GM20431 (cell line): ENCODE results near the gene SNAP25.

Experiments used
- in situ Hi-C: fragments of 300-500 bp; cut with MseI, MboI; formaldehyde crosslinking; loops from one replicate; pipeline ENCODE4 v1.15.0; 2020; ENCODE audit warnings: low sequenced_read_pairs; ENCODE audit not compliant: unreplicated experiment

SNAP25 gene

GRCh38 chr20:10324198-10324847 is 105.7 kb downstream of the SNAP25 start:
- in situ Hi-C loops = no loop called here

GRCh38 chr20:10328897-10329255 is 110.2 kb downstream of the SNAP25 start:
- in situ Hi-C loops = no loop called here

GRCh38 chr20:10329387-10330005 is 110.9 kb downstream of the SNAP25 start:
- in situ Hi-C loops = no loop called here

GRCh38 chr20:10330071-10330470 is 111.4 kb downstream of the SNAP25 start:
- in situ Hi-C loops = no loop called here

- in situ Hi-C loops = no loop called here
Measured at GRCh38 chr20:10332656-10333415, 114.2 kb downstream of the SNAP25 start.

- in situ Hi-C loops = no loop called here
Measured at GRCh38 chr20:10336959-10337729, 118.5 kb downstream of the SNAP25 start.

- in situ Hi-C loops = no loop called here
Measured at GRCh38 chr20:10338426-10339180, 120.0 kb downstream of the SNAP25 start.

GRCh38 chr20:10339609-10340008 is 121.0 kb downstream of the SNAP25 start:
- in situ Hi-C loops = no loop called here

GRCh38 chr20:10342152-10342551 is 123.5 kb downstream of the SNAP25 start:
- in situ Hi-C loops = no loop called here

GRCh38 chr20:10344953-10345352 is 126.3 kb downstream of the SNAP25 start:
- in situ Hi-C loops = no loop called here

- in situ Hi-C loops = no loop called here
Measured at GRCh38 chr20:10347086-10347880, 128.7 kb downstream of the SNAP25 start.

GRCh38 chr20:10349118-10349517 is 130.5 kb downstream of the SNAP25 start:
- in situ Hi-C loops = no loop called here

- in situ Hi-C loops = no loop called here
Measured at GRCh38 chr20:10350188-10350842, 131.7 kb downstream of the SNAP25 start.

GRCh38 chr20:10352934-10353824 is 134.5 kb downstream of the SNAP25 start:
- in situ Hi-C loops = no loop called here

- in situ Hi-C loops = no loop called here
Measured at GRCh38 chr20:10356628-10357027, 138.0 kb downstream of the SNAP25 start.
